ENCODE data around the gene UST. TPM values are rescaled to one million over a fixed set of nuclear protein-coding genes. Genes with fewer than 3 reads are reported as not detected.

The UST gene
- total and polyA plus RNA-seq, 2 experiments from 2014 or later: 2.9 to 4.0 TPM

GRCh38 chr6:148818939-148819575, 72.2 kb downstream of the UST start:
- no peak for DNase-seq (ENCODE audit: low read depth in 1 of 2, low spot score in 1 of 2)
- H3K36me3 ChIP-seq: no peaks in the 10 kb centered on the region
- no peaks in the 10 kb centered on the region for H3K4me1 ChIP-seq (ENCODE audit: low read depth)
- no peaks in the 10 kb centered on the region for H3K9me3 ChIP-seq (ENCODE audit: low read depth)
- no peak overlapping the region for H3K27ac ChIP-seq
- TF ChIP-seq, protein P1, sequence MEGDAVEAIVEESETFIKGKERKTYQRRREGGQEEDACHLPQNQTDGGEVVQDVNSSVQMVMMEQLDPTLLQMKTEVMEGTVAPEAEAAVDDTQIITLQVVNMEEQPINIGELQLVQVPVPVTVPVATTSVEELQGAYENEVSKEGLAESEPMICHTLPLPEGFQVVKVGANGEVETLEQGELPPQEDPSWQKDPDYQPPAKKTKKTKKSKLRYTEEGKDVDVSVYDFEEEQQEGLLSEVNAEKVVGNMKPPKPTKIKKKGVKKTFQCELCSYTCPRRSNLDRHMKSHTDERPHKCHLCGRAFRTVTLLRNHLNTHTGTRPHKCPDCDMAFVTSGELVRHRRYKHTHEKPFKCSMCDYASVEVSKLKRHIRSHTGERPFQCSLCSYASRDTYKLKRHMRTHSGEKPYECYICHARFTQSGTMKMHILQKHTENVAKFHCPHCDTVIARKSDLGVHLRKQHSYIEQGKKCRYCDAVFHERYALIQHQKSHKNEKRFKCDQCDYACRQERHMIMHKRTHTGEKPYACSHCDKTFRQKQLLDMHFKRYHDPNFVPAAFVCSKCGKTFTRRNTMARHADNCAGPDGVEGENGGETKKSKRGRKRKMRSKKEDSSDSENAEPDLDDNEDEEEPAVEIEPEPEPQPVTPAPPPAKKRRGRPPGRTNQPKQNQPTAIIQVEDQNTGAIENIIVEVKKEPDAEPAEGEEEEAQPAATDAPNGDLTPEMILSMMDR (IDR thresholded peaks at IDR 0.05; ENCODE audit: low read depth, low read length): no peak
- no peaks in the 10 kb centered on the region for H3K27me3 ChIP-seq
- no peak overlapping the region for H3K4me3 ChIP-seq

DNA sequence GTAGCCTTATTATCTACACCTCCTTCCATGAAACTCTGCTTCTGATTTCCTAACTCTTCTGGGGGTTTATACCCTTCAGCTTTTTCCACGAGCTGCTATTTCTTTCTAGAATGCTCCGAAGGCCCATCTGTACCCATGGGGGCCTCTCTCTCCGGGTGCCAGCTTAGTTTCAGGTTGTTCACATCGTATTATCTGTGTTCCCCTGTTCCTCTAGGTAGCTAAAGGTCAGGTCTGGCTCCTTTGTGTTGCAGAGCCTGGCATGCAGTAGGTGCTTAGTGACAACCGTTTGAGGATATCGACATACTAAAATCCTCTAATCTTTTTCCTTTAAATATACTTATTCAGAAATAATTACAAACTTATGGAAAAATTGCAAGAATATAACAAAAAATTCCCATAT, 73.0 kb downstream of the UST start:
- Histone ChIP-seq H3K27ac (no peak overlapping the region), H3K4me1 (ENCODE audit: low read depth) (no peaks in the 10 kb centered on the region), H3K27me3 (no peaks in the 10 kb centered on the region), H3K4me3 (no peak overlapping the region), H3K36me3 (no peaks in the 10 kb centered on the region), H3K9me3 (ENCODE audit: low read depth) (no peaks in the 10 kb centered on the region)
- DNase-seq (ENCODE audit: low read depth in 1 of 2, low spot score in 1 of 2): no peak
- TF ChIP-seq, protein P1 (IDR thresholded peaks at IDR 0.05; ENCODE audit: low read depth, low read length): no peak

- DNase-seq (ENCODE audit: low read depth in 1 of 2, low spot score in 1 of 2): peak in 1 of 2 donors; percentile 7
- no peaks in the 10 kb centered on the region for H3K4me1 ChIP-seq (ENCODE audit: low read depth)
- TF ChIP-seq, protein P1 (IDR thresholded peaks at IDR 0.05; ENCODE audit: low read depth, low read length): no peak
- no peak overlapping the region for H3K27ac ChIP-seq
- no peaks in the 10 kb centered on the region for H3K27me3 ChIP-seq
- no peaks in the 10 kb centered on the region for H3K9me3 ChIP-seq (ENCODE audit: low read depth)
- H3K4me3 ChIP-seq: no peak overlapping the region
- H3K36me3 ChIP-seq: no peaks in the 10 kb centered on the region
These were observed 76.0 kb downstream of the UST start for GRCh38 chr6:148822819-148823218.

- no peak for DNase-seq (ENCODE audit: low read depth in 1 of 2, low spot score in 1 of 2)
- no peaks in the 10 kb centered on the region for H3K4me1 ChIP-seq (ENCODE audit: low read depth)
- H3K27ac ChIP-seq: no peak overlapping the region
These were observed 77.5 kb downstream of the UST start for GRCh38 chr6:148824291-148824690.

DNA sequence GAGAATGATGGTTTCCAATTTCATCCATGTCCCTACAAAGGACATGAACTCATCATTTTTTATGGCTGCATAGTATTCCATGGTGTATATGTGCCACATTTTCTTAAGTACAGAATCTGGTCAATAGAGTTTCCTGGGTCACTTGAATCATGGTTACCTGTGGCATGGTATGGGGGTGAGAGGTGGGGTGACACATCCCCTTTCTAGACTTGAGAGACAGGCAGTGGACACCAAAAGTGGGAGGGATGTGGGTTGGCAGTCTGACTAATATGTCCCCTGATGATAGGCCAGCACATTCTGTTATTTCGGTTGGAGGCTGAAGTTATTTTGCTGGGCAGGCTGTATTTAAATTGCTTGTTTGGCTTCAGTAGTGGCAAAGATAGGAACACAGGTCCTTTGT, 78.1 kb downstream of the UST start:
- no peak overlapping the region for H3K4me3 ChIP-seq
- no peak overlapping the region for H3K27ac ChIP-seq
- no peaks in the 10 kb centered on the region for H3K36me3 ChIP-seq
- no peak for DNase-seq (ENCODE audit: low read depth in 1 of 2, low spot score in 1 of 2)
- H3K27me3 ChIP-seq: no peaks in the 10 kb centered on the region
- H3K9me3 ChIP-seq (ENCODE audit: low read depth): no peaks in the 10 kb centered on the region
- TF ChIP-seq, protein P1 (IDR thresholded peaks at IDR 0.05; ENCODE audit: low read depth, low read length): no peak
- H3K4me1 ChIP-seq (ENCODE audit: low read depth): no peaks in the 10 kb centered on the region

More at GRCh38 chr6:148824291-148824690, 77.5 kb downstream of the UST start:
- Histone ChIP-seq H3K4me3 (no peak overlapping the region), H3K27me3 (no peaks in the 10 kb centered on the region), H3K36me3 (no peaks in the 10 kb centered on the region), H3K9me3 (ENCODE audit: low read depth) (no peaks in the 10 kb centered on the region)
- TF ChIP-seq, protein P1 (IDR thresholded peaks at IDR 0.05; ENCODE audit: low read depth, low read length): no peak

Data from cardiac muscle cell (in vitro differentiated cells and primary cell).